Brain microvascular endothelial cell (primary cell): Measurements from ENCODE around the gene LYSMD1.
"Not testable (repeated sequence)": the region's sequence is repeated elsewhere in the genome, so short reads cannot be mapped to it uniquely, and the experiment has no call there.

Source experiments
- DNase-seq: peaks from one replicate; pipeline ENCODE4 v3.0.0-alpha.2; 2020
- H3K27ac ChIP-seq: fragments of 250-450 bp; sonication (Bioruptor Pico); 2 replicates; pipeline ENCODE4 v1.5.1; 2020; ENCODE audit warnings: mild to moderate bottlenecking, moderate library complexity
- H3K27me3 ChIP-seq: fragments of 250-450 bp; sonication (Bioruptor Pico); replicated peaks from 2 replicates; pipeline ENCODE4 v1.5.1; 2020; ENCODE audit warnings: mild to moderate bottlenecking
- H3K36me3 ChIP-seq: fragments of 250-450 bp; sonication (Bioruptor Pico); replicated peaks from 2 replicates; pipeline ENCODE4 v1.5.1; 2020; ENCODE audit warnings: mild to moderate bottlenecking
- H3K4me3 ChIP-seq: 2 replicates; pipeline ENCODE4 v1.5.1; 2011; ENCODE audit warnings: low read depth, mild to moderate bottlenecking, control low read depth, low read length, moderate library complexity
- CTCF ChIP-seq: IDR thresholded peaks from 2 replicates; pipeline ENCODE4 v1.5.1; 2011; ENCODE audit warnings: low read depth, mild to moderate bottlenecking, moderate library complexity, low read length, control low read depth, inconsistent platforms; ENCODE audit errors: missing control alignments
- in situ Hi-C: cut with HindIII; loops from 2 replicates; pipeline ENCODE4 v1.10.0; 2017; ENCODE audit warnings: low sequenced_read_pairs, low pct_ligation_motif_present

Gene LYSMD1

GRCh38 chr1:151198254-151199127 lies 32.8 kb upstream of the LYSMD1 start, which contains the start of gene PIP5K1A:
TSS of gene PIP5K1A (plus strand) at chr1:151198552. CDS start at chr1:151198997, 445 bp downstream.
- in situ Hi-C loops: no loop called here
- no peak for TF ChIP-seq CTCF
- Histone ChIP-seq H3K36me3 (peaks cover 13% of the 10 kb centered on the region), H3K27me3 (no peaks in the 10 kb centered on the region), H3K4me3 (peak within 1 kb of the TSS; percentile 99), H3K27ac (peak within 1 kb of the TSS; percentile 80)
- peak; percentile 98 for DNase-seq

GRCh38 chr1:151197863-151198253 lies 32.2 kb upstream of the LYSMD1 start:
- peaks cover 8% of the 10 kb centered on the region for H3K36me3 ChIP-seq
- peak overlapping the region; percentile 80 for H3K27ac ChIP-seq
- no peak for TF ChIP-seq CTCF
- peak overlapping the region; percentile 99 for H3K4me3 ChIP-seq
- no peaks in the 10 kb centered on the region for H3K27me3 ChIP-seq
- no peak for DNase-seq
- in situ Hi-C loops: no loop called here

GRCh38 chr1:151196292-151196800 lies 30.6 kb upstream of the LYSMD1 start:
- no peaks in the 10 kb centered on the region for H3K27me3 ChIP-seq
- no peak overlapping the region for H3K4me3 ChIP-seq
- H3K27ac ChIP-seq: peak overlapping the region; percentile 90
- no peaks in the 10 kb centered on the region for H3K36me3 ChIP-seq
- peak; percentile 83 for DNase-seq
- in situ Hi-C loops: no loop called here
- peak; percentile 68 for TF ChIP-seq CTCF

- peak overlapping the region; percentile 90 for H3K27ac ChIP-seq
- H3K27me3 ChIP-seq, in situ Hi-C loops, H3K4me3 ChIP-seq, H3K36me3 ChIP-seq: not testable (repeated sequence)
- DNase-seq: peak; percentile 75
Measured at GRCh38 chr1:151194894-151195594, 29.3 kb upstream of the LYSMD1 start.

GRCh38 chr1:151193856-151194255 lies 28.2 kb upstream of the LYSMD1 start:
- DNase-seq: no peak
- no peak for TF ChIP-seq CTCF
- Histone ChIP-seq H3K36me3 (no peaks in the 10 kb centered on the region), H3K27ac (no peak overlapping the region), H3K4me3 (no peak overlapping the region), H3K27me3 (no peaks in the 10 kb centered on the region)
- in situ Hi-C loops: no loop called here

GRCh38 chr1:151193304-151193703 lies 27.6 kb upstream of the LYSMD1 start:
- no peak for DNase-seq
- Histone ChIP-seq H3K36me3 (no peaks in the 10 kb centered on the region), H3K27me3 (no peaks in the 10 kb centered on the region), H3K4me3 (no peak overlapping the region), H3K27ac (no peak overlapping the region)
- no peak for TF ChIP-seq CTCF
- in situ Hi-C loops: no loop called here
